Measurements from ENCODE around the gene SAPCD1. TPM values are rescaled to one million over a fixed set of nuclear protein-coding genes. Genes with fewer than 3 reads are reported as not detected.
"Not testable (repeated sequence)": the region's sequence is repeated elsewhere in the genome, so short reads cannot be mapped to it uniquely, and the experiment has no call there.

The SAPCD1 gene
- total and polyA plus RNA-seq, 10 of the 15 experiments (the other 5 are each of a cell fraction or from before 2014, with no cell fraction given) = 1.6 to 13.0 (median 5.4) TPM

- H3K9me3 ChIP-seq (replicated peaks; ENCODE audit: control insufficient read depth, insufficient read depth, low read length); H3K4me2 ChIP-seq (ENCODE audit: control insufficient read depth, insufficient read depth); H3K9ac ChIP-seq (ENCODE audit: control insufficient read depth, insufficient read depth, low read length); ATAC-seq; RAD21 ChIA-PET (ENCODE audit: unreplicated experiment); H2AFZ ChIP-seq (ENCODE audit: control insufficient read depth, low read depth, low read length); FAIRE-seq; H3K36me3 ChIP-seq (ENCODE audit: control insufficient read depth in 2 of 2, insufficient read depth in 2 of 2, low read length in 1 of 2); H3K27me3 ChIP-seq (replicated peaks in 1 of 2; ENCODE audit: control insufficient read depth in 2 of 2, insufficient read depth in 2 of 2, low read length in 1 of 2); BruUV-seq (replicated peaks); in situ Hi-C loops (cut with MboI); intact Hi-C loops (cut with micrococcal nuclease; ENCODE audit: unreplicated experiment); H3K27ac ChIP-seq (ENCODE audit: control insufficient read depth, insufficient read depth); H4K20me1 ChIP-seq (ENCODE audit: control insufficient read depth, insufficient read depth); H3K4me3 ChIP-seq; DNase-seq (ENCODE audit: low read depth, low spot score): not testable (repeated sequence)
- Histone ChIP-seq H3K4me1 (ENCODE audit: control insufficient read depth, insufficient read depth, low read length) (peaks cover 22% of the 10 kb centered on the region), H3K79me2 (ENCODE audit: control insufficient read depth, insufficient read depth, low read length) (peaks cover 15% of the 10 kb centered on the region)
- ChIA-PET CTCF (interaction anchor here (1.7 kb wide), 1 partner anchor 36 kb away, joined by 3 read pairs; no protein-coding TSS in a partner anchor), POLR2A (interaction anchor here (0.6 to 0.9 kb wide), 7 partner anchors 11 to 1039 kb away, joined by 3 to 6 read pairs (median 3); partner anchors contain the start of gene MSH5), SMC1A (ENCODE audit: uncharacterized antibody, unreplicated experiment) (interaction anchor here (1.2 to 3.8 kb wide), 2 partner anchors 18 to 78 kb away, joined by 3 to 22 read pairs; partner anchors contain the start of gene HSPA1B)
- WGBS (ENCODE audit: insufficient coverage, insufficient replicate concordance, low lambda C conversion rate, missing lambda C conversion rate) = 96% methylated on average over 10 of the region's 10 CpGs
Measured at GRCh38 chr6:31808599-31808998, 46.1 kb downstream of the SAPCD1 start.

DNA sequence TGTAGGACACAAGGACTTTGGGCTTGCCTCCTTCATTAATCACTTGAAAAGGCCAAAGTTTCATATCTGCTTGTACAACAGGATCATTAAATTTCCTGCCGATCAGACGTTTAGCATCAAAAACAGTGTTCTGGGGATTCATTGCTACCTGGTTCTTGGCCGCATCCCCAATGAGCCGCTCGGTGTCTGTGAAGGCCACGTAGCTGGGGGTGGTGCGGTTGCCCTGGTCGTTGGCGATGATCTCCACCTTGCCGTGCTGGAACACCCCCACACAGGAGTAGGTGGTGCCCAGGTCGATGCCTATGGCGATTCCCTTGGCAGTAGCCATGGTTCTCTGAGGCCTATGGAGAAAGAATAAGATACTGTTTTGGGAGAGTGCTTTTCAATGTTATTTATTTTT, 49.2 kb downstream of the SAPCD1 start:
- no peak overlapping the region for H2AFZ ChIP-seq (ENCODE audit: control insufficient read depth, low read depth, low read length)
- H3K9me3 ChIP-seq (replicated peaks; ENCODE audit: control insufficient read depth, insufficient read depth, low read length) = no peaks in the 10 kb centered on the region
- CTCF ChIA-PET = interaction anchor here (0.7 to 2.1 kb wide), 3 partner anchors 13 to 131 kb away, joined by 4 to 5 read pairs (median 4); partner anchors contain the start of gene LY6G5C
- SMC1A ChIA-PET (ENCODE audit: uncharacterized antibody, unreplicated experiment) = interaction anchor here (1.1 to 2.5 kb wide), 3 partner anchors 12 to 71 kb away, joined by 3 to 9 read pairs (median 3); no protein-coding TSS in a partner anchor
- no peak for TF ChIP-seq TBL1XR1 (IDR thresholded peaks at IDR 0.05; ENCODE audit: low read depth, low read length)
- TF ChIP-seq SMC3 (IDR thresholded peaks at IDR 0.05; ENCODE audit: borderline replicate concordance, low read length) = no peak
- no peak for TF ChIP-seq YY1 (IDR thresholded peaks at IDR 0.05; ENCODE audit: low read depth, low read length)
- TF ChIP-seq IRF4 (IDR thresholded peaks at IDR 0.05; ENCODE audit: low read depth, low read length) = no peak
- TF ChIP-seq MXI1 (IDR thresholded peaks at IDR 0.05; ENCODE audit: low read depth, low read length) = no peak
- no peak for TF ChIP-seq CBX5 (IDR thresholded peaks at IDR 0.05; ENCODE audit: low read depth)
- POLR2A ChIA-PET = interaction anchor here (0.6 to 5.2 kb wide), 3 partner anchors 13 to 74 kb away, joined by 3 to 91 read pairs (median 65); partner anchors contain the start of genes CLIC1, HSPA1B and MSH5
- no TSS peak for BruUV-seq (replicated peaks)
- H3K27me3 ChIP-seq (replicated peaks in 1 of 2; ENCODE audit: control insufficient read depth in 2 of 2, insufficient read depth in 2 of 2, low read length in 1 of 2) = no peaks in the 10 kb centered on the region
- no peaks in the 10 kb centered on the region for H4K20me1 ChIP-seq (ENCODE audit: control insufficient read depth, insufficient read depth)
- no peak overlapping the region for H3K4me3 ChIP-seq
- intact Hi-C loops (cut with micrococcal nuclease; ENCODE audit: unreplicated experiment) (loop anchor here (2.0 kb wide), 1 partner anchor 15 kb away; no protein-coding TSS in a partner anchor), in situ Hi-C loops (cut with MboI) (no loop called here)
- RAD21 ChIA-PET (ENCODE audit: unreplicated experiment) = interaction anchor here (1.3 to 4.3 kb wide), 2 partner anchors 75 to 82 kb away, joined by 3 to 27 read pairs; partner anchors contain the start of genes CLIC1 and DDAH2
- DNase-seq (ENCODE audit: low read depth, low spot score) = no peak
- peaks cover 24% of the 10 kb centered on the region for H3K4me1 ChIP-seq (ENCODE audit: control insufficient read depth, insufficient read depth, low read length)
- no peaks in the 10 kb centered on the region for H3K36me3 ChIP-seq (ENCODE audit: control insufficient read depth in 2 of 2, insufficient read depth in 2 of 2, low read length in 1 of 2)
- H3K79me2 ChIP-seq (ENCODE audit: control insufficient read depth, insufficient read depth, low read length) = peaks cover 2% of the 10 kb centered on the region
- no peak for ATAC-seq
- WGBS (ENCODE audit: insufficient coverage, insufficient replicate concordance, low lambda C conversion rate, missing lambda C conversion rate) = 86% methylated on average over 12 of the region's 12 CpGs
- H3K27ac ChIP-seq (ENCODE audit: control insufficient read depth, insufficient read depth) = no peak overlapping the region
- H3K9ac ChIP-seq (ENCODE audit: control insufficient read depth, insufficient read depth, low read length) = no peak overlapping the region
- H3K4me2 ChIP-seq (ENCODE audit: control insufficient read depth, insufficient read depth) = peak overlapping the region; percentile 75; the same call in 1 of the 2 replicates
- FAIRE-seq = no peak

All from GM12878 (cell line).